Mononuclear cell (primary cell): Measurements from ENCODE around the gene USP10. TPM values are rescaled to one million over a fixed set of nuclear protein-coding genes. Genes with fewer than 3 reads are reported as not detected.

Experiments
- H3K27me3 ChIP-seq: 2 replicates; pipeline ENCODE4 v1.6.0; 2011; ENCODE audit warnings: low read length, control low read depth; ENCODE audit not compliant: insufficient read depth
- H3K4me1 ChIP-seq: 2 replicates; pipeline ENCODE4 v1.5.1; 2011; ENCODE audit warnings: mild to moderate bottlenecking, low read length, control low read depth; ENCODE audit not compliant: insufficient read depth
- H3K4me3 ChIP-seq: 2 replicates; pipeline ENCODE4 v1.5.1; 2011; ENCODE audit warnings: mild to moderate bottlenecking, low read length, moderate library complexity
- H3K9me3 ChIP-seq: 2 replicates; pipeline ENCODE4 v1.5.1; 2011; ENCODE audit warnings: low read depth, mild to moderate bottlenecking, control low read depth, low read length
- total RNA-seq: library from RNA; depleted of rRNA; stranded (reverse); fragments of >200 nt; gene quantifications from one replicate; pipeline ENCODE4 v1.2.3, GENCODE V29; 2012

USP10 gene
- total RNA-seq, 1 donor = 141 TPM

DNA sequence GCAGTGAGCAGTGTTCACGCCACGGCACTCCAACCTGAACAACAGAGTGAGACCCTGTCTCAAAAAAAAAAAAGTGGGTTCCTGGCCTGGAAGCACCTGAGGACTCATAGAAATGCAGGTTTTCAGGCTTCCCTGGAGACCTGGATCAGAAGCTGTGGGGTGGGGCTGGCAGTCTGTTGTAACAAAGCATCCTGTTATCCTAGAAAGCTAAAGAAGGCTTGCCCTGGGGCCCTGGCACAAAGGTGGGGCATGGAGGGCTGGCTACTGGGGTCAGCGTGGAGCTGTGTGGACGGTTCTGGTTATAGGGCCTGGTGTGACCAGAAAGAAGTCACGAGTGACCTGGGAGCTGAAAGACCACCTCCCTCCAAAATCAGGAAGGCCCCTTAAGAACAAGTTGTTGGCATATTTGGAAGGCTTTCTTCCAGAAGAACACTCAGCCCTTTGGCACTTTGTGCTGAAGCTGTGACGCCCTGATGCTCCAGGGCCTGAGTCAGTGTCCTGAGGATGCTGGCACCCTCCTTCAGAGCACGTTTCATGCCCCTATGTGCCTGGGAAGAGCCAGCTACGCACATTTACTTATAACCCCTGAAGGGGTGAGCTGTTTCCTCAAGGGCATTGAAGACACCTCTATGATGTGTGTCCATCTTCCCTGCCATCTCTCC, 126.2 kb downstream of the USP10 start:
- peaks cover 65% of the 10 kb centered on the region for H3K4me1 ChIP-seq
- H3K27me3 ChIP-seq = no peaks in the 10 kb centered on the region
- H3K9me3 ChIP-seq = no peaks in the 10 kb centered on the region
- H3K4me3 ChIP-seq = no peak overlapping the region

DNA sequence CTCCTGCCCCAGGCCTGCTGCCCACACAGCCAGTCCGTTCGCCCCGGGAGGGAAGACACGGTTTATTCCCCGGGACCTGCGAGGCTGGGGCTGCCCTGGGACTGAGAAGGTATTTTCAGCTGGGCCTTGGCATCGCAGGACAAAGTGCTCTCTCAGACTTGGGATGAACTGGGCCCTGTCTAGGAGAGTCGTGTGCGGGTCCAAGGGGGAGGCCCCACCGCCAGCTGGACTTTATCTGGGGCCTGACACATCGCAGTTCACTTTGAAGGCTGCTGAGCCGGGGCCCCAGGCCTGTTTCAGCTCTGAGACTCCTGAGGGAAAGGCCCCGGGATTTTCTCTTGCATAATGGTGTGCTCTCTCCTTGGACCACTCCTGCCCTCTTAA, 126.8 kb downstream of the USP10 start:
- peaks cover 60% of the 10 kb centered on the region for H3K4me1 ChIP-seq

DNA sequence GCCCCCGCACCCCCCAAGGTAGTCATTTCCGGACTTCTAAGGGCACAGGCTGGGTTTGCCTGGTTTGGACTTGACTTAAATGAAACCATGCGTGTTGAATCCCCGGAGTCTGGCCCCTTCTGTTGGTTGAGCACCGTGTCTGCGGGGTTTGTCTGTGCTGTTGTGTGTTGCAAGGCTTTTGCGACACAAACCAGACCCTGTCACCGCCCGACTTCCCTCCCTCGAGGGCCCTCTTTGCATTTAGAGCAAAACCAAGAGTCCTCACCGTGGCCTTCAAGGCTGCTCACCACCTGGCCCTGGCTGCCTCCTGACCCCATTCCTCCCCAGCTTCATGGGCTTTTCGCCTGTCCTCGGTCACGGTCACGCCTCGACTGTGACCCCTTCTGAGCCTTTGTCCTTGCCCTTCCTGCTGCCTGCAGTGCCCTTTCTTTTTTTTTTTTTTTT, 127.4 kb downstream of the USP10 start:
- Histone ChIP-seq H3K9me3 (no peaks in the 10 kb centered on the region), H3K4me3 (no peak overlapping the region), H3K27me3 (no peaks in the 10 kb centered on the region), H3K4me1 (peaks cover 54% of the 10 kb centered on the region)

More for the DNA sequence above, 126.8 kb downstream of the USP10 start:
- Histone ChIP-seq H3K27me3 (no peaks in the 10 kb centered on the region), H3K4me3 (no peak overlapping the region), H3K9me3 (no peaks in the 10 kb centered on the region)

DNA sequence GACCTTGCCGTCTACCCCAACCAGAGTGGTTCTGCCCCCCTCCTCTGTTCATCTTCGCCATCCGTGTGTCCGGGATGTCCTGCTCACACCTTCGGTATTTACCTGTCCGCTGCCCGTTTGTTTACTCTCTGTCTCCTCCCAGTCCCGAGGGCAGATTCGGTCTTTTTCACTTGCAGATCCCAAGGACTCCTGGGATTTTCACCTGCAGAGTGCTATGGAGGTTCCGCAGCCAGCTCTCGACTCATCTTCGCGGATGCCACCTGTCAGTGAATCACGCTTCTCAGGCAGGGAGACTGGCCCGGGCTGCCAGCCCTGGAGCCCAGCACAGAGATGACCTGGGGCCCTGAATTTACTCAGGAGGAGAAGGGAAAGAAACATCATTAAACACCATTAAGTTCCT, 128.1 kb downstream of the USP10 start:
- H3K9me3 ChIP-seq = no peaks in the 10 kb centered on the region
- no peaks in the 10 kb centered on the region for H3K27me3 ChIP-seq
- peaks cover 46% of the 10 kb centered on the region for H3K4me1 ChIP-seq
- no peak overlapping the region for H3K4me3 ChIP-seq

DNA sequence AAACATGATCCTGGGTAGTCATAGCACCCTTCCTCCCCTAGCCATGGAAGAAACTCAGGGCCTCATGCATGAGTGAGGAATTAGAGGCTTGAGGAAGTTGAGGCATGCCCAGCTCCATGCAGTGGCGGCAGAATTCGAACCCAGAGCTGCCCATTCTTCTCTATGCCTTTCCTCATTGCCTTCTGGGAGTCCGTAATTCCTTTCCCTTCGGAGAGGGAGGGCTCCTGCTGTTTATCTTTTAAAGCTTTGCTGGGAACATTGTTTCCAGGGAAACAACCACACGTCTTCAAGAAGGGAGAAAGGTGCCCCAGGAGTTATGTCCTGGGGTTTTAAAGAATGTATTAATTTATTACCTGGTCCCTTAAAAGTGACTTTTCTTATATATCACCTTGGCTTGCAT, 128.5 kb downstream of the USP10 start:
- Histone ChIP-seq H3K4me1 (peaks cover 42% of the 10 kb centered on the region), H3K9me3 (no peaks in the 10 kb centered on the region), H3K4me3 (no peak overlapping the region), H3K27me3 (no peaks in the 10 kb centered on the region)

Other genes starting within 250 kb of the USP10 start
- 1.8 TPM for gene MEAK7, start 195.3 kb upstream of the USP10 start, total RNA-seq
- gene COTL1, start 81.9 kb upstream of the USP10 start, total RNA-seq = 528 TPM
- gene KLHL36, start 51.5 kb upstream of the USP10 start, total RNA-seq = 53.0 TPM
- 17.5 TPM for gene CRISPLD2, start 120.0 kb downstream of the USP10 start, total RNA-seq